ENCODE measurements around the gene NPY. TPM values are rescaled to one million over a fixed set of nuclear protein-coding genes. Genes with fewer than 3 reads are reported as not detected.

The NPY gene
- total RNA-seq, 2 experiments from 2014 or later = not detected

- no peaks in the 10 kb centered on the region for H3K9me3 Mint-ChIP-seq (ENCODE audit: low read depth)
These were observed 56.7 kb downstream of the NPY start for GRCh38 chr7:24340727-24341126.

More at GRCh38 chr7:24340727-24341126, 56.7 kb downstream of the NPY start:
- ATAC-seq (peak; percentile 54), DNase-seq (peak; percentile 15)
- ChIA-PET CTCF (no interaction called here), POLR2A (no interaction called here)
- Mint-ChIP-seq H3K27ac (no peak overlapping the region), H3K36me3 (ENCODE audit: low read depth) (no peaks in the 10 kb centered on the region), H3K27me3 (peaks cover 12% of the 10 kb centered on the region), H3K4me1 (peaks cover 7% of the 10 kb centered on the region), H3K4me3 (no peak overlapping the region)
- intact Hi-C loops (cut with DNase I, micrococcal nuclease) = no loop called here
